HEK293T (cell line): ENCODE measurements around the gene FAM240B.

Source experiments
- FOXA1 ChIP-seq: fragments of 450-650 bp; IDR thresholded peaks from 2 replicates; pipeline ENCODE4 v1.6.1; 2016; ENCODE audit warnings: mild to moderate bottlenecking
- SP1 ChIP-seq: fragments of 450-650 bp; IDR thresholded peaks from 2 replicates; pipeline ENCODE4 v1.6.1; 2017

GRCh38 chr9:38675831-38676230, 44.1 kb downstream of the FAM240B start:
- no peak for TF ChIP-seq FOXA1
- TF ChIP-seq SP1 = no peak
